HepG2 (cell line): Measurements from ENCODE around the gene ASB4. TPM values are rescaled to one million over a fixed set of nuclear protein-coding genes. Genes with fewer than 3 reads are reported as not detected.

Experiments used
- ATAC-seq: fragments of 200-7000 bp; cut with Tn5 transposase; 3 replicates; pipeline ENCODE4 v1.9.1; 2020; ENCODE audit warnings: mild to moderate bottlenecking, moderate library complexity
- BruUV-seq: library from RNA; stranded (reverse); fragments of 400-500 nt; replicated peaks from 2 replicates; lab custom pipeline; 2021; lab: Mats Ljungman, UMichigan
- CTCF ChIA-PET: fragments of 300-600 bp; formaldehyde crosslinking; extraction: SDS; loops from one replicate; lab custom pipeline; 2021; ENCODE audit warnings: low total read pairs, inconsistent platforms, low intra/inter-chr PET ratio; lab: Yijun Ruan, JAX
- POLR2A ChIA-PET: fragments of 350-600 bp; sonication (Branson Sonifier 250); formaldehyde crosslinking; loops from one replicate; lab custom pipeline; 2020; ENCODE audit warnings: antibody characterized with exemption, inconsistent platforms; lab: Yijun Ruan, JAX
- DNase-seq: peaks from one replicate; pipeline ENCODE4 v3.0.0-alpha.2; 2015; ENCODE audit warnings: low spot score
- FAIRE-seq: peaks from 3 replicates; lab custom pipeline; 2011; peaks lifted over from hg19 to GRCh38; lab: Jason Lieb, UNC
- H2AFZ ChIP-seq: one replicate; pipeline ENCODE4 v1.6.1; 2011; ENCODE audit warnings: low read length, inconsistent platforms
- H3K27ac ChIP-seq: fragments of 300-600 bp; 3 replicates; pipeline ENCODE4 v1.8.0; 2011; ENCODE audit warnings: mixed run types, mild to moderate bottlenecking, mixed read lengths, low read length, inconsistent platforms; ENCODE audit not compliant: insufficient read depth; ENCODE audit errors: extremely low read length
- H3K27me3 ChIP-seq, 2 experiments: fragments of 200-600 bp in 1 of 2; 2 replicates in 1 of 2; 3 replicates in 1 of 2; pipeline versions ENCODE4 v1.6.0 to v1.8.0; 2011; ENCODE audit warnings: low read length in 2 of 2, mild to moderate bottlenecking in 2 of 2, moderate library complexity in 2 of 2, inconsistent platforms in 1 of 2; ENCODE audit not compliant: insufficient read depth in 2 of 2, control insufficient read depth in 1 of 2
- H3K36me3 ChIP-seq, 2 experiments: fragments of 200-600 bp in 1 of 2; replicated peaks in 1 of 2; 2 replicates in 1 of 2; 3 replicates in 1 of 2; pipeline versions ENCODE4 v1.5.1 to v1.8.0; 2011; ENCODE audit warnings: low read length in 2 of 2, inconsistent platforms in 1 of 2; ENCODE audit not compliant: insufficient read depth in 2 of 2, control insufficient read depth in 1 of 2
- H3K4me1 ChIP-seq: 2 replicates; pipeline ENCODE4 v1.5.1; 2012; ENCODE audit warnings: low read length, inconsistent platforms; ENCODE audit not compliant: insufficient read depth
- H3K4me2 ChIP-seq: 2 replicates; pipeline ENCODE4 v1.6.0; 2011; ENCODE audit warnings: low read depth, low read length, inconsistent platforms
- H3K4me3 ChIP-seq, 3 experiments: fragments of 200-600 bp in 1 of 3; sonication (generic), shearing (Covaris generic) in 1 of 3; replicated peaks in 1 of 3; 2 replicates each; pipeline ENCODE4 v1.5.1; 2011 to 2016; ENCODE audit warnings: low read length in 3 of 3, inconsistent platforms in 2 of 3, low read depth in 2 of 3, mild to moderate bottlenecking in 2 of 3, control low read depth in 1 of 3, mixed read lengths in 1 of 3; ENCODE audit not compliant: insufficient read depth in 1 of 3
- H3K79me2 ChIP-seq: one replicate; pipeline ENCODE4 v1.6.1; 2011; ENCODE audit warnings: low read length, inconsistent platforms; ENCODE audit not compliant: insufficient read depth
- H3K9ac ChIP-seq: 2 replicates; pipeline ENCODE4 v1.6.0; 2011; ENCODE audit warnings: mild to moderate bottlenecking, low read depth, low read length, inconsistent platforms; ENCODE audit not compliant: insufficient read depth
- H3K9me3 ChIP-seq: 2 replicates; pipeline ENCODE4 v1.5.1; 2012; ENCODE audit warnings: mild to moderate bottlenecking, low read length
- H4K20me1 ChIP-seq: 2 replicates; pipeline ENCODE4 v1.6.0; 2011; ENCODE audit warnings: inconsistent platforms, mild to moderate bottlenecking, low read length, moderate library complexity; ENCODE audit not compliant: insufficient read depth
- STAT6 ChIP-seq: sonication (generic); formaldehyde crosslinking; IDR thresholded peaks from 2 replicates; pipeline ENCODE4 v1.4.0; 2020; ENCODE audit warnings: missing genetic modification reagents, mild to moderate bottlenecking, borderline replicate concordance
- SYNCRIP ChIP-seq: fragments of 200-400 bp; formaldehyde crosslinking; IDR thresholded peaks from 2 replicates; pipeline ENCODE4 v1.6.1; 2018; ENCODE audit warnings: mild to moderate bottlenecking, low read depth, low read length; ENCODE audit not compliant: insufficient read depth
- ZBTB21 ChIP-seq: sonication (generic); formaldehyde crosslinking; IDR thresholded peaks from 2 replicates; pipeline ENCODE4 v1.4.0; 2020; ENCODE audit warnings: missing genetic modification reagents
- ZFX ChIP-seq: sonication (generic); formaldehyde crosslinking; IDR thresholded peaks from 2 replicates; pipeline ENCODE4 v1.4.0; 2020; ENCODE audit warnings: mild to moderate bottlenecking, low read depth, missing genetic modification reagents, moderate library complexity
- WGBS: methylation state at CpG from one replicate; pipeline ENCODE4 v1.1.6; 2017; ENCODE audit warnings: low lambda C conversion rate; 5-methylcytosine and 5-hydroxymethylcytosine counted together
- in situ Hi-C: cut with HindIII; loops from 2 replicates; pipeline ENCODE4 v1.10.0; 2017; ENCODE audit warnings: low pct_unique_long_range_greater_than_20kb; ENCODE audit not compliant: extremely low pct_ligation_motif_present
- intact Hi-C: fragments of 100-400 bp; cut with micrococcal nuclease; formaldehyde crosslinking; loops from one replicate; pipeline ENCODE4 v1.10.0; 2022; ENCODE audit not compliant: unreplicated experiment
- polyA plus RNA-seq, 8 experiments: library from polyadenylated mRNA; depleted of rRNA in 3 of 8; stranded (reverse) in 7 of 8; unstranded in 1 of 8; fragments of >200 nt; fragmentation: Illumina TruSeq in 4 of 8; extraction: Trizol in 4 of 8; gene quantifications; 2 replicates each; pipeline versions ENCODE4 v1.2.1 to v1.2.3, GENCODE V29; 2011 to 2016; ENCODE audit warnings: low read depth in 4 of 8, missing spikeins in 1 of 8, mixed read lengths in 1 of 8; ENCODE audit not compliant: insufficient read depth in 1 of 8
- total RNA-seq, 5 experiments: library from RNA; depleted of rRNA; stranded (reverse); fragments of >200 nt; fragmentation: Illumina TruSeq; extraction: Trizol; gene quantifications; 2 replicates each; pipeline ENCODE4 v1.2.3, GENCODE V29; 2016; ENCODE audit warnings: low read depth in 1 of 5

ASB4 gene
- total and polyA plus RNA-seq, 2 of the 13 experiments (the other 11 are each of a cell fraction or from before 2014, with no cell fraction given) = 1.1 to 4.0 TPM

DNA sequence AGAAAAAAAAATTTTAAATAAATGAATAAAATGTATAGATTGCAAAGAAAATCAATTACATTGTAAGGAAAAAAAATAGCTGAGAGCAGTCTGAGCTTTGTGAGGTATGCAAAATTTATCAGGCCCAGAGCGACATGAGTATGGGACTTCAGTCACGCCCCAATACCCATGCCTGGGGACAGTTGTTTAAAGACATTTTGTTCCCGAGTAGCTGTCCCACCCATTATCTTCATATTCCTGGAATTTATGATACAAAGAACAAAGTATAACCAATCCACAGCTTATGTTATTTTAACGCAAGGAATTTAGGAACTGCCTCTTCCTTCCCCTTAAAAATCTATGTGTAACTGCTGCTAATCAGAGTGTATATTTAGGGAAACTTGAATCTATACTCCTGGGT, 49.3 kb upstream of the ASB4 start:
- peaks cover 90% of the 10 kb centered on the region for H3K4me1 ChIP-seq
- no peak for TF ChIP-seq SYNCRIP
- TF ChIP-seq ZFX (CRISPR knock-in tag) = no peak
- TF ChIP-seq STAT6 = no peak
- TF ChIP-seq ZBTB21 (CRISPR knock-in tag) = no peak
- H2AFZ ChIP-seq = no peak overlapping the region
- BruUV-seq = no TSS peak
- H4K20me1 ChIP-seq = no peaks in the 10 kb centered on the region; the same call in 1 of the 2 replicates
- FAIRE-seq = no peak
- DNase-seq = no peak
- H3K79me2 ChIP-seq = peaks cover 26% of the 10 kb centered on the region
- no peak overlapping the region for H3K27ac ChIP-seq
- 72% methylated on average over 4 of the region's 4 CpGs for WGBS
- no peaks in the 10 kb centered on the region for H3K9me3 ChIP-seq
- no peaks in the 10 kb centered on the region for H3K27me3 ChIP-seq
- no peak overlapping the region for H3K4me2 ChIP-seq
- ATAC-seq = no peak
- no peak overlapping the region for H3K4me3 ChIP-seq
- ChIA-PET POLR2A (interaction anchor here (3.4 kb wide), 1 partner anchor 40 kb away, joined by 39 read pairs; the partner anchor contains the start of gene PON3), CTCF (no interaction called here)
- in situ Hi-C loops (no loop called here), intact Hi-C loops (no loop called here)
- no peaks in the 10 kb centered on the region for H3K36me3 ChIP-seq
- no peak overlapping the region for H3K9ac ChIP-seq
